Stimulated activated CD8-positive, alpha-beta memory T cell treated with anti-CD3 and anti-CD28 coated beads, Interleukin-4, amount 100 ng/mL, for 24 hours (primary cell): ENCODE measurements around the gene CYP39A1.
A peak's percentile ranks its signal among the peaks of the same experiment; 100 is the strongest.

Experiments used
- DNase-seq: peaks from one replicate; pipeline ENCODE4 v3.0.0-alpha.2; 2020; ENCODE audit warnings: low read depth

CYP39A1 gene, protein sequence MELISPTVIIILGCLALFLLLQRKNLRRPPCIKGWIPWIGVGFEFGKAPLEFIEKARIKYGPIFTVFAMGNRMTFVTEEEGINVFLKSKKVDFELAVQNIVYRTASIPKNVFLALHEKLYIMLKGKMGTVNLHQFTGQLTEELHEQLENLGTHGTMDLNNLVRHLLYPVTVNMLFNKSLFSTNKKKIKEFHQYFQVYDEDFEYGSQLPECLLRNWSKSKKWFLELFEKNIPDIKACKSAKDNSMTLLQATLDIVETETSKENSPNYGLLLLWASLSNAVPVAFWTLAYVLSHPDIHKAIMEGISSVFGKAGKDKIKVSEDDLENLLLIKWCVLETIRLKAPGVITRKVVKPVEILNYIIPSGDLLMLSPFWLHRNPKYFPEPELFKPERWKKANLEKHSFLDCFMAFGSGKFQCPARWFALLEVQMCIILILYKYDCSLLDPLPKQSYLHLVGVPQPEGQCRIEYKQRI

DNA sequence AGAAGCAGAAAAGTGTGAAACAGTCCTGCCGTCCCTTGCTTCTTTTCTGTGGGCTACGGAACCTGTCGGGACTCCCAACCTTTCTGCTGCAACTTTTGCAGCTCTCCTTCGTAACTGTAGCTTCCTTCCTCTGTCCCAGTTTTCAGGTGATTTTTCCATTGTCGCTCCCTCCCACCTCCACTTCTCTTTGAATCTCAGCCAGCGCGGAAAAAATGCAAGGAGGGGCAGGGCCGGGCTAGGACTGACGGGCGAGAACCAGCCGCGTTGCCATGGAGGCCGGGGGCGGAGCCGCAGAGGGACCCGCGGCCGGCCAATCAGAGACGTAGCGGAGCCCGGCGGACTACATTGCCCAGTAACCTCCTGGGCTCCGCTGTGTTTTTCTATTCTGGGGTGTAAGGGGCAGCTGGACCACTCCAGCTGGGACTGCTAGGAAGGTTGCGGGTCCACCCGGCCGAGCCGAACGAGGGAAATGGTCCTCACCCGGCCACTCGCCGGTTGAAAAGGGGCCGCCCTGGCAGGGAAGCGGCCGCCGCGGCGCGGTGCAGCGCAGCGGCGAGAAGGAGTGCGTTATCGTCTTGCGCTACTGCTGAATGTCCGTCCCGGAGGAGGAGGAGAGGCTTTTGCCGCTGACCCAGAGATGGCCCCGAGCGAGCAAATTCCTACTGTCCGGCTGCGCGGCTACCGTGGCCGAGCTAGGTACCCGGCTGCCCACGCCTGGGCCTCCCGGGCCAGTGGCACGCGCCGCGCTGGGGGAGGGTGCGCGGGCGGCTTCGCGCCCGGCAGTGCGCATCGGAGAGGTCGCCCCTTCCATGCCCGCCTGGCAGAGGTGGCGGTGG, at the start of gene CYP39A1, which contains the start of gene SLC25A27:
Gene CYP39A1, minus strand, starts transcription at position 216 of the 836 bp plus-strand sequence. CDS start 236 bp downstream, outside the sequence.
Gene SLC25A27, plus strand, starts transcription at position 373 of the 836 bp plus-strand sequence. Its CDS starts 218 bp downstream, at position 591.
- peak; percentile 81 for DNase-seq

DNA sequence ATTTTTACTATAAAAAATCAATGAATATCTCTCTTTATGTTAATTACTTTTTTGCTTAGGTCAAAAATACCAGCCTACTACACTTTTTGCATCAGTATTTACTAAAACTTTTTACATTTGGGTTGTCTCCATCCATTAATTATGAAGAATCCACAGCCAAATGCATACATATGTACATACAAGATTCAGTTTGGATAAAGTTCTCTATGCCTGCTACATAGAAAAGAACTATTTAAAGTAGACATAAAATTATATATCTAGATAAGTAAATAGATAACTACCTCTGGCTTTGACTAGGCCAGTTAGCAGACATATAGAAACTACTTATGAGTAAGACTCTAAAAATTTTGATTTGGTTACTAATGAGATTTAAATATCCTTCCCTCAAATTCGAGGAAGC, 47.4 kb upstream of the CYP39A1 start:
- DNase-seq, result no peak

GRCh38 chr6:46690911-46691451, 38.4 kb upstream of the CYP39A1 start:
- DNase-seq, result no peak

- DNase-seq, result no peak
These were observed 37.6 kb upstream of the CYP39A1 start for GRCh38 chr6:46690141-46690755.

DNA sequence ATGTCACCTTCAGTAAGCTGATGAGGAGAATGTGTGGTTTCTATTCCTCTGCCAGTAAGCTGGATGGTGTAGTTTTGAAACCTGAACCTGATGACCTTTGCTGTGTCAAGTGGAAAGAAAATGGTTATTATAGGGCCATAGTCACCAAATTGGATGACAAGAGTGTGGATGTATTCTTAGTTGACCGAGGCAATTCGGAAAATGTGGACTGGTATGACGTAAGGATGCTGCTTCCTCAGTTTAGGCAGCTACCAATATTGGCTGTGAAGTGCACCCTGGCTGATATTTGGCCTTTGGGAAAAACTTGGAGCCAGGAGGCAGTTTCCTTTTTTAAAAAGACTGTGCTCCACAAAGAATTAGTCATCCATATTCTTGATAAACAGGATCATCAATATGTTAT, 37.0 kb upstream of the CYP39A1 start:
- DNase-seq, result no peak

DNA sequence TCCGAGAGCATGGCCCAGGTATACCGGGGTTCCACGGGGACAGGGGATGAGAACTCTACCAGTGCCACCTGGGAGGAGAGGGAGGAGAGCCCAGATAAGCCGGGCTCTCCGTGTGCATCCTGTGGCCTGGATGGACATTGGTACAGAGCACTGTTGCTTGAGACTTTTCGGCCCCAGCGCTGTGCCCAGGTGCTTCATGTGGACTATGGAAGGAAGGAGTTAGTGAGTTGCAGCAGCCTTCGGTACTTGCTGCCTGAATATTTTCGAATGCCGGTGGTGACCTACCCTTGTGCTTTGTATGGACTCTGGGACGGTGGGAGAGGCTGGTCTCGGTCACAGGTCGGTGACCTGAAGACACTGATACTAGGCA, 36.3 kb upstream of the CYP39A1 start:
- no peak for DNase-seq

- DNase-seq, result no peak
These were observed 35.7 kb upstream of the CYP39A1 start for GRCh38 chr6:46688117-46688965.

DNA sequence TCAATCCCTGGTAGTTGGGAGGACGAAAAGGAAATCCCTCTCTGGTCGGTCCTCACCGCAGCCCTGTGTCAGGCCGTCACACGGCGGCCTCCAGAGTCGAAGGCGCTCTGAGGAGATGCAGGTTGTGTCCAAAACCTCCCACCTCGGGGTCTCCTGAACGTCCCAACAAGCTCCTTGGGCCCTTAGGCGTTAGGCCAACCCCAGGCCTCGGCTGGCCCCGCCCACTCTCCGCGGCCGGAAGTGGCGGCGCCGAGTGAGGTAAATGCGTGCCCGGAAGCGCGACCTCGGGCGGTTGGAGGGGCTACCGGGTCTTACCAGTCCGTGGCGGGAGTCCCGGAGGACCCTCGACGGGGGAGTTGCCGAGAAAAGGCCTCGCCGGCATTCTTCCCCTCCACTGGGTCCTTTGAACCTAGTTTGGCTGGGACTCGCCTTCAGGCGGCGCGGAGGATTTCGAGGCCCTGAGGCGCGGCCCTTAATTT, 35.0 kb upstream of the CYP39A1 start, which contains the start of gene TDRD6:
Gene TDRD6, plus strand, starts transcription at position 267 of the 479 bp plus-strand sequence. CDS start 244 bp downstream, outside the sequence.
- DNase-seq, result no peak

- DNase-seq, result no peak
These were observed 32.2 kb upstream of the CYP39A1 start for GRCh38 chr6:46684771-46685170.

DNA sequence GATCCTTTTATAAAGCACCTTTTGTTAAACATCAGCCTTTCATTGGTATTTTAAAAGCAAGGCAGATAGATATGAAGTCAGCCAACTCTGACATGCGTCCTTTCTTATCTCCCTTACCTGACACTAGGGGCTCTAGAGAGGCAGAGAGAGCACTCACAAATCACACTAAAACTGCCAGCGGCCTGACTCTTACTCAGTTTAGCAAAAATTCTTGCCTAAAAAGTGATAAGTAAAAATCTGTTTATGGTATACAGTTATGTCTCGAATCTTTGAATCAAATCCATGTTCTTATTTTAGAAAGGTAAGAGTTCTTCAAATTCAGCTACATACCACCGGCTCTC, 24.7 kb upstream of the CYP39A1 start:
- no peak for DNase-seq

- DNase-seq, result no peak
These were observed 24.1 kb upstream of the CYP39A1 start for GRCh38 chr6:46676604-46677313.

GRCh38 chr6:46674410-46674809, 21.8 kb upstream of the CYP39A1 start:
- no peak for DNase-seq

DNA sequence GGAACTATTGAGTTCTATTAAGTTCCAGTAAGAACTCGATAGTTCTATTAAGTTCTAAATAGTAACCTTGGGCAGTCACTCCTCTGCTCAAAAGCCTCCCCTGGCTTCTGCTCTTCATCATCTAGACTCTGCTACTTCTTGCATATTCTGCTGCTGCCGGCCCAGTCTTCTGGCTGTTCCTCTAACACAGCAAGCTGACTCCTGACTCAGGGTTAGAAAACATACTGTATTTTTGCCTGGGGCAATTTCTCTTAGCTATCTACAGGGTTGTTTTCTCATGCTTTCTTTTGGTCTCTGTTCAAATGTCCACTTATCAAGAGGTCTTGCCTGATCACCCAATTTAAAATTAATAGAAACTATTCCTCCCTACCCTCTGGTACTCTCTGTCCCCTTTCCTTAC, 14.8 kb upstream of the CYP39A1 start:
- no peak for DNase-seq

DNA sequence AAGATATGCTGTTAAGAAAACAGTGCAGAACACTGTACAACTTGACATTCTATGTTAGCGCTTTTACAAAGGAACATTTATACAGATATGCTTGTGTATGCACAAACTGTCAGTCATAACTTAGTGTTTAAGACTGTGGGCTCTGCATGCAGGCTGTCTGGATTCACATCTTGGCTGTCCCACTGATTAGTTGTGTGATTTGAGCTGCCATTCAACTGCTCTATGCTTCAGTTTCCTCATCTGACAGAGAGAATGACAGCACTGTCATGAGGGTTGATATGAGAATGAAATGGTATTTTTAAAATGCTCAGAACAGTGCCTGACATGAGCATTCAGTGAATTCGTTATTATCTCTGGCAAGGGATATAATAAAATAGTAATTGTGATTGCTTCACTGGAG, 8.9 kb upstream of the CYP39A1 start:
- no peak for DNase-seq

DNA sequence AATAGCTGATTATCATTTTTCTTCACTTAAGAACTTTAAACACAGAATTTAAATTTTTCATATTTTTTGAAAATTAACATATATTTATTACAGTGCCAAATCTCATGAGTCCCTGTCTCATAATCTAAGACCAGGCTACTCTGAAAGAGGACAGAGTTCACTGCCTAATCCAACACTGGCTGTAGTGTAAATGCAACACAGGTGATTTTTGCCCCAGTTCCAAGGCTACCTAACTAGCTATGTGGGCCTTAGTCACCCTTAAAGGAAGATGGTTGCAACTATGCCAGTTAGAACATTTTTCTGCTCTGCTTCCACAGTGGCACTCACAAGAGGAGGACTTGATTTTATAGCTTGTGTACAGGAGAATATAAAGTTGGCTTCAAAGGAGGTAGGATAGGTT, 5.0 kb upstream of the CYP39A1 start:
- DNase-seq, result no peak

DNA sequence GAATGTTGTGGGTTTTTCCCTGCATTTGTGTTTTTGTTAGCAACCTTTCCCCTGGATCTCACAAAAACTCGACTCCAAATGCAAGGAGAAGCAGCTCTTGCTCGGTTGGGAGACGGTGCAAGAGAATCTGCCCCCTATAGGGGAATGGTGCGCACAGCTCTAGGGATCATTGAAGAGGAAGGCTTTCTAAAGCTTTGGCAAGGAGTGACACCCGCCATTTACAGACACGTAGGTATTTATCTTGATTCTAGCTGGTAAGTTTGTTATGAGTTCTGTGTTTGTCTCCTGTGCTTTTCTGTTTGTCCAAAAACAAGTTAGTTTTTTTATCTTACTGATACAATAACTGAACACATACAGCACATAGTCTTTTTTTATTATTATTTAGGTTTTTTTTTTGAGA, 3.2 kb upstream of the CYP39A1 start:
- DNase-seq, result no peak

DNA sequence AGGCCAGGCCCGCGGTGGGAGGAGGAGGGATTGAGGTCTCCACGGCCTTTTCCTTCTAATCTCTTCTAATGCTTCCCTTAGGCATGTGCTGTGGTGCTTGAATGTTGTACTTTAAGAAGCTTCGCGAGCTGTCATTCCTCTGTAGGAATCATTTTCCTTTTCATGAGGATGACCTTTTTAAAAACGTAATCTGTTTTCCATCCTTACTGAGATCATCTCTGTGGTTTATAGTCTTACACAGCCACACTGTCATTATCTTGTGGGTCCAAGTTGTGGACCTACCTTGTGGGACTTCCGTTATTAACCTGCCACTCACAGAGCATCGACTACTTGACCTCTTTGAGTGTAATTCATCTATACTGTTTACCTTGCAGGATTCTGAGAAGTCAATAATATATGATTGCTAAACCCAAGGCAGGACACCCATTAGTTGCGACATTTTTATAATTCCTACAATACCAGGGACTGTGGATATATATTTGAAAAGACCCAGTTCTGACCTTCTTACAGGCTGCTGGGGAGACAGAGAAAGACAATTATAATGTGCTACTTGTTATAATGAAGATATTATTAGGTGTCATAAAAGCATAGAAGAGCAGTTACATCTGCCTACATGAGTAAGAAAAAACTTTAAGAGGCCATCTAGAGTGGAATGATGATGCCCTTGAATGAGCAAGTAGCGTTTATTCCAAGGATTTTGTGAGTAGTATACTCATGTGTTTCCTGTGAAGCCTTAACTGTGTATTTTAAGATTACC, 999 bp upstream of the CYP39A1 start:
- no peak for DNase-seq

- no peak for DNase-seq
These were observed 401 bp downstream of the CYP39A1 start for GRCh38 chr6:46652232-46652602.

DNA sequence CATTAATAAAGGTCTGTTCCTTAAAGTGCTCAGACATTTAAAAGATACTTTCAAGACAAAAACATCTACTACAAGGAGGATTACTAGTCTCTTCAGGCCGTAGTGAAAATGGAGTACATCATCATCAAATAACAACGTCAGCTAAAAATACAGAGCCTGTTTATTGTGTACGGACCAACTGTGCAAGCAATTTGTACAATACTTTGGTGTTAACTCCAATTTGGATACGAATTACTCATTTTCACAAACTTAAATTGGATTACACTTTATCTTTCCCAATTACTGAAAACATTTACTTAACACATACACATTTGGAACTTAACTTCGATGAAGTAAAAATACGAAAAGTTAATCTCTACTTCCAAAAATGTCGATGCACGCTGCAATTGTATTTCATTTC, 802 bp downstream of the CYP39A1 start:
- no peak for DNase-seq

- no peak for DNase-seq
These were observed 1.6 kb downstream of the CYP39A1 start for GRCh38 chr6:46651006-46651405.
